Loucy (cell line): ENCODE results near the gene ABI1.

Experiments used
- CTCF ChIP-seq: fragments of 200-600 bp; sonication (generic); conservative IDR thresholded peaks from 2 replicates; pipeline ENCODE4 v1.5.1; 2014; ENCODE audit warnings: mild to moderate bottlenecking, antibody characterized with exemption, low read length
- EZH2phosphoT487 ChIP-seq: fragments of 200-600 bp; IDR thresholded peaks from 2 replicates; pipeline ENCODE4 v1.6.1; 2018; ENCODE audit warnings: antibody characterized with exemption, mild to moderate bottlenecking, moderate library complexity, borderline replicate concordance

- TF ChIP-seq CTCF (no peak), EZH2phosphoT487 (no peak)
Observed at GRCh38 chr10:26697163-26697921, 163.4 kb downstream of the ABI1 start, which contains the start of gene PDSS1.
